Stimulated activated CD8-positive, alpha-beta memory T cell treated with anti-CD3 and anti-CD28 coated beads, Interleukin-12 subunit alpha, Interleukin-12 subunit beta, amount 100 ng/mL, for 1 hour (primary cell): ENCODE data around the gene SLC35F4.
"Not testable (repeated sequence)": the region's sequence is repeated elsewhere in the genome, so short reads cannot be mapped to it uniquely, and the experiment has no call there.

Experiments used
- DNase-seq: peaks from one replicate; pipeline ENCODE4 v3.0.0-alpha.2; 2020; ENCODE audit warnings: low read depth

Gene SLC35F4

DNA sequence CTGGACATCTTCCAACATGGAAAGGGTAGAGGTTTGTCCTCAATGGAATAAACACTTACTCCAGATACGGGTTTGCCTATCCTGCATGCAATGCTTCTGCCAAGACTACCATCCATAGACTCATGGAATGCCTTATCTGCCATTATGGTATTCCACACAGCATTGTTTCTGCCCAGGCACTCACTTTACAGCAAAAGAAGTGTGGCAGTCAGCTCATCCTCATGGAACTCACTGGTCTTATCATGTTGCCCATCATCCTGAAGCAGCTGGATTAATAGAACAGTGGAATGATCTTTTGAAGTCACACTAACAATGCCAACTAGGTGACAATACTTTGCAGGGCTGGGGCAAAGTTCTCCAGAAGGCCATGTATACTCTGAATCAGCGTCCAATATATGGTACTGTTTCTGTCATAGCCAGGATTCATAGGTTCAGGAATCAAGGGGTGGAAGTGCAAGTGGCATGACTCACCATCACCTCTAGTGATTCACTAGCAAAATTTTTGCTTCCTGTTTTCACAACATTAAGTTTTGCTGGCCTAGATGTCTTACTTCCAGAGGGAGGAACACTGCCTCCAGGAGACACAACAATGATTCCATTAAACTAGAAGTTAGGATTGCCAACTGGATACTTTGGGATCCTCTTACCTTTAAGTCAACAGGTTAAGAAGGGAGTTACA lies 140.4 kb downstream of the SLC35F4 start:
- no peak for DNase-seq

DNA sequence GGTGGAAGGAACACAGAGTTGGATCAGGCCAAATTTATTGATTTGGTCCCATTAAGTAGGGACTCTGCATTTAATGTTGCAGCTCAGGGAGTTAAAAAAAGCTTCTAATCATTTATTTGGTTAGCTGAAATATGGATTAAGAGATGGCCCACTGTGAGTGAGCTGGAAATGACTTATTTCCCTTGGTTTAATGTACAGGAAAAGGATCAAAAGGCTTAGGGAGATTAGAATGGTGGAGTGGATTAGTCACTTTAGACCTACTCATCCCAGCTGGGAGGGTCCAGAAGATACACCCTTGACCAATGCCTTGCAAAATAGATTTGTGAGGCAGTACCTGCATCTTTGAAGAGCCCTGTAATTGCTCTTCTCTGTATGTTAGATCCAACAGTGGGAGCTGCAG lies 143.8 kb downstream of the SLC35F4 start:
- DNase-seq = not testable (repeated sequence)

DNA sequence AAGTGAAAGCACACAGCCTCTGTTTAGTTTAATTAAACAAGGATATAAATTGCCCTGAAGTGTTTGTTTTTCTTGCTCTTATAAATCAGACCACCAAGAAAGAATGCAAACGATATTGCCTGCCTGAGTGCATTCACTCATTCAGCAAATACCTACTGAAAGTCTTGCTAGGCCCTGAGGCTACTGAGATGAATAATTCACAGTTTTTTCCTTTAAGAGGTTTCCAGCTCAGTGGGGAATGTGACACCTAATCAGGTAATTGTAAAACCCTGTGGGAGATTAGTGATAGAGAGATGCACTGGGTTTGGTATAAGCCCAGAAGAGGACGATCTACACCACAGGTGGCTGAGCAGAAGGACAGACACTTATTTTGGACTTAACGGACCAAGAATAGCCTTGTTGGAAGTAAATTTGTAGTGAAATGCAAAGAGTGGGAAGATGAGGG lies 151.4 kb downstream of the SLC35F4 start:
- no peak for DNase-seq

DNA sequence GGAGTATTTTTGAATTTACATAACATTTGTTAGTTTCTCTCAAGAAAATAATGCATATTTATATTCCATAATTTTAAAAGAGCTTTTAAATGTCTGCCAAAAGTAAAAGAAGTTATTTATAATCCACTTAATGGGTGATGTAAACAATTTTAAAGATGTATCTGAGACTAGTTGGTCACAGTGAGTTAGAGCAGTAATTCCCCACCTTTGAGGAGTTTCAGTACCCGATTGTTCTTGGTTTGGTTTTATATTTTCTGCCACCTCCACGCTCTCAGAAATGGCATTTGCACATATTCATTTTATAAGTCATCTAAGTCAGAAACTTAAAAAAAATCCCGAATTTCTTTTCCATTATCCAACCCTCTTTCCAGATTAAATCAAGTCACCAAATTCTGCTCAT lies 153.2 kb downstream of the SLC35F4 start:
- DNase-seq = no peak

DNA sequence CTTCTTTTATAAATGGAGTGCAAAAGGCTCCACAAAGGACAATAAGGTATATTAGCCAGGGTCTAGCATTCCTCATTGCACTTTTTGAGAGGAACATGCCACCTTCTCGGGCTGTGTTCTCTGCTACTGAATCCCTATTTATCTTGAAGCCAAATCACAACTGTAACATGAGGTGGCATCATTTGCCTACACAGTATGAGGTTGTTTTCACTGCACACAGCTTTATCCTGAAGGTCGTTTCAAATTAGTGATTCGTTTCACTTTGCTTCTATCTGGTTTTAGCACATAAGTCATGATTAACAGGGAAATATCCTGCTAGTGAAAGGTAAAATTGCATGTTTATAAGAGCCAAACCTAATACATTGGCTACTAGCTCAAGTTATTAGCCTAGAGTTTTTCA lies 153.8 kb downstream of the SLC35F4 start:
- no peak for DNase-seq

DNA sequence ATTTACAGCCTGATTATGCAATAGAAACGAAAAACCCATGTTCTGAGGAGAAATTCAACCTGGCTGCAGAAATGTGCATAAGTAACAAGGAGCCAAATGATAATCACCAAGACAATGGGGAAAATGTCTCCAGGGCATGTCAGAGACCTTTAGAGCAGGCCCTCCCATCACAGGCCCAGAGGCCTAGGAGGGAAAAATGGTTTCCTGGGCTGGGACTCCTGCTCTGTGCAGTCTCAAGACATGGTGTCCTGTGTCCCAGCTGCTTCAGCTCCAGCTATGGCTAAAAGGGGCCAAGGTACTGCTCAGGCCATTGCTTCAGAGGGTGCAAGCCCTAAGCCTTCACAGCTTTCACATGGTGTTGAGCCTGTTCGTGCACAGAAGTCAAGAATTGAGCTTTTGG lies 156.0 kb downstream of the SLC35F4 start:
- no peak for DNase-seq

DNA sequence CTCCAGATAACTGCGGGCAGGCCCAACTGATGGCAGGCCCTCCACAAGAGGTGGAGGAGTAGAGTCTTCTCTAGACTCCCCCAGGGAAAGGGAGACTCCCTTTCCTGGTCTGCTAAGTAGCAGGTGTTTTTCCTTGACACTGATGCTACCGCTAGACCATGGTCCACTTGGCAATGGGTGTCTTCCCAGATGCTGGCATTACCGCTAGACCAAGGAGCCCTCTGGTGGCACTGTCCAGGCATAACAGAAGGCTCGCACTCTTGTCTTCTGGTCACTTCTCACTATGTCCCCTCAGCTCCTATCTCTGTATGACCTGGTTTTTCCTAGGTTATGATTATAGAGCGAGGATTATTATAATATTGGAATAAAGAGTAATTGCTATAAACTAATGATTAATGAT lies 156.8 kb downstream of the SLC35F4 start:
- not testable (repeated sequence) for DNase-seq

DNA sequence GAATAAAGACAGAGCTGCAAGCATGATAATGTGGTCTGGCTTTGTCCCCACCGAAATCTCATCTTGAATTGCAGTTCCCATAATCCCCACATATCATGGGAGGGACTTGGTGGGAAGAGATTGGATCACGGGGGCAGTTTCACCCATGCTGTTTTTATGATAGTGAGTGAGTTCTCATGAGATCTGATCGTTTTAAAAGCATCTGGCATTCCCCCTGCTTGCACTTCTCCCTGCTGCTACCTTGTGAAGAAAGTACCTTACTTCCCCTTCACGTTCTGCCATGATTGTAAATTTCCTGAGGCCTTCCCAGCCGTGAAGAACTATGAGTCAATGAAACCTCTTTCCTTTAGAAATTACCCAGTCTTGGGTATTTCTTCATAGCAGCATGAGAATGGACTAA lies 158.7 kb downstream of the SLC35F4 start:
- no peak for DNase-seq

DNA sequence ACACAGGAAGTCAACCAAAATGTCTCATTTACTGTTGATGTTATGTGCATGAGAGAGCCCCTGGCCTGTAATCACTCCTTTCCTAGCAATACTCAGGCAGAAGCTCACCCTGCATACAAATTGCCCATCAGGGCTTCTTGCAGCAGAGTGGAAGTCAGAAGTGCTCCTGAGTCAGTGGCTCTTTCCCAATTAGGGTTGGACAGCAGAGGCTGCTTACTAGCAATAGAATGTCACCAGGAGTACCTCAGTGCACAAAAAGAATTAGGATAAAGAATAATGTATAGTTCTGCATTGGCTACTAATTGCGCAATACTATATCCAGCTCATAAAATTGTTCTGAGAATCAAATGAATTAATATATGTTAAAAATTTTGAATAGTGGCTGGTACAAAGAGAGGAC lies 161.1 kb downstream of the SLC35F4 start:
- no peak for DNase-seq

DNA sequence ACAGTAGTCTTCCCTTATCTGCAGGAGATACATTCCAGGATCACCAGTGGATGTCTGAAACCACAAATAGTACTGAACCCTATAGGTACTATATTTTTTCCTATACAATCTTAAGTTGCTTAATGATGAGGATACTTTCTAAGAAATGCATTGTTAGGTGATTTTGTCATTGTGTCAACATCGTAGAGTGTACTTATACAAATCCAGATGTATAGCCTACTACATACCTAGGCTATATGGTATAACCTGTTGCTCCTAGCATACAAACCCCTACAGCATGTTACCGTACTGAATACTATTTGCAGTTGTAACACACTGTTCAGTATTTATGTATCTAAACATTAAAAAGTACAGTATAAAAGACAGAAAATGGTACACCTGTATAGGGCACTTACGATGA lies 165.9 kb downstream of the SLC35F4 start:
- no peak for DNase-seq

DNA sequence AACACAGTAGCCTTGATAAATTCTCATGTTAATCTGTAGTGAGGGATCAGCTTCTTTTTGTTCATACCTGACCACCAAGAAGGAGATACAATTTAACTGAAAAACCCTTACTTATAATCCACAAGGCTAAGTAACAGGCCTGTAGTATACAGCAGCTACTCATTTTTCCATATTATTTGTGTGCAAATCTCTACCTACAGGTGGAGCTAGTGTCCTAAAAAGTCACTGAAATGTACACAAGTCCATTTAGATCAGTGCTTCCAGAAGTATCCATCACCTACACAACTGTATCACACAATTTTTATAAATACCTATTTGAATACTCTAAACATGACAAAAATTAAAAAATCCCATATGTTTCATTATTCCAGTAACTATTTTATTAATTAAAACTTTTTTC lies 173.2 kb downstream of the SLC35F4 start:
- DNase-seq = no peak

DNA sequence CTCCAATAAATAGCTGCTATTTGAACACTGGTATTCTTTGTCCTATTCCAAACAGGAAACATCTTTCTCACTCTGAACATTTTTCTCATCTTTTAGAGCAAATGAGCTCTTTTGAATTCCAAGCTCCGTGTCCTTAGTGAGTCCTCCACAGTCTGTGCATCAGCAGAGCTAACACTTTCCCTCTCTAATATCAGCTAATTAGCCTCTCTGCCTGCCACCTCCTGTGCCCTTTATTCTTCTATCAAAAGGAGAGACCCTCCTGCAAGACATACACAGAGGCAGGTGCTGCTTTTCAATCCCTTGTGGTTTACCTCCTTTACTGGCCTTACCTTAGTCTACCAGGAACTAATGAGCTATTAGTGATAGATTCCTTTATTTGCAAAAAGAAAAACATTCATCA lies 178.5 kb downstream of the SLC35F4 start:
- no peak for DNase-seq

DNA sequence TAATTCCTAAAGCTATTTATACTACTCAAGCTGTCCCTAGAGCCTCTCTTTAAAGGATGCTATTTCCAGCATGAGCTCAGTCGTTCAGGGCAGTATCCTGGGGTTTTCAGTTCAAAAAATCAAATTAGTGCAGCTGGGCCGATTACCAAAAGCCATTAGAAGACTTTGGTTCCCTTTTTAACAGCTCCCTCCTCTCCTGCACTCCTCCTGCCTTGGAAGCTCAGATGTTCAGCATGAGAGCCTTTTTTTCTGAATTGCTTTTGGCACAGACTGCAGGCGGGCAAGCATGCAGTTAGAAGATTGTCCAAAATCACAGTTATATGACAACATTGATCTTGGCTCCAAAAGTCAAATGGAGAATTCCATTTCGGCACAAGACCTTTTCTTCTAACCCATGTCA lies 179.6 kb downstream of the SLC35F4 start:
- DNase-seq = no peak

DNA sequence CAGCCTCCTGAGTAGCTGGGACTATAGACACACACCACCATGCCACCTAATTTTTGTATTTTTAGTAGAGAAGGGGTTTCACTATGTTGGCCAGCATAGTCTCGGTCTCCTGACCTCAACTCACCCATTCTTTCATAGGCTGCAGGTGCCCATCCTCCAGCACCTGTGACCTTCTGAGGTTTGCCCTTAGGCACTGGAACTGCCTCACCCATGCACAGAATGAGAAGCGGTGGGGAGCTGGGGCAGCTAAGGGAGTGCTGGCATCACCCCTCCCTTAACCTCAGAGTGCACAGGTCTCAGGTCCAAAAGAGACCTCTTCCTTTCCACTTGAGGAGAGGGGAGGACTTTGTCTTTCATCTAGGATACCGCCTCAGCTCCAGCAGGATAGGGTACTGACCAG lies 194.9 kb downstream of the SLC35F4 start:
- no peak for DNase-seq

DNA sequence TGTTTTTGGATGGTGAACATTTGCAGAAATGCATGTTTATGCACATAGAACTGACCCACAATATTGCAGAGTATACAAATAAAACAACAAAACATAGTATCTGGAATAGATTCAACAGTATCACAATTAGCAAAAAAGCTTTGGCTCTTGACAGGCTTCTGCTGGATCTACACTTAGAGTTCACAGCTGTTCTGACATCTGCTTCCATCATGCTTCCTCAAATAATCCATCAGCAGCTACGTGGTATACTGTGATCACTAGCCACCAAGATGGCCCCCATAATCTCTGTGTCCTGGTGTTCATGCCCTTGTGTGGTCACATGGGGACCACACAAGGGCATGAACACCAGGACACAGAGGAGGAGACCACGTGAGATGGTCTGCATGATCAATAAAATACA lies 205.7 kb downstream of the SLC35F4 start:
- DNase-seq = no peak

DNA sequence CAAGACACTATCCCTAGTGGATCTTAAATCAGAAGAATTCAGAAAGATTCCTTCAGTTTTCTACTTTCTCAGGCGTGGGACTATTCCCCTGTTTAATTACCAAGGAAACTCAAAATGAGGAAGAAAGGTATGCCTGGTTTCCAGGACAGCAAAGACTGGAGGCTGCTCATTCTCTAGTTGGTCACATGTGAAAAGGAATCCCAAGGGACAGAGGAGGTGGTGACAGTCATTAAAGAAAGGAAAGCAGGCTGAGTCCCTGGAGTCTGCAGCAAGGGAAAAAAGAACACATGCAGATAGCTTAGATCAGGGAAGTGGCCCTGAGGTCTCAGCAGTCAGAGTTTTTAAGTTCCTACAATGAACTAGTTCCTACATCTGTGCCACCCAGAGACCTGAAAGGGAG lies 206.8 kb downstream of the SLC35F4 start:
- DNase-seq = no peak

DNA sequence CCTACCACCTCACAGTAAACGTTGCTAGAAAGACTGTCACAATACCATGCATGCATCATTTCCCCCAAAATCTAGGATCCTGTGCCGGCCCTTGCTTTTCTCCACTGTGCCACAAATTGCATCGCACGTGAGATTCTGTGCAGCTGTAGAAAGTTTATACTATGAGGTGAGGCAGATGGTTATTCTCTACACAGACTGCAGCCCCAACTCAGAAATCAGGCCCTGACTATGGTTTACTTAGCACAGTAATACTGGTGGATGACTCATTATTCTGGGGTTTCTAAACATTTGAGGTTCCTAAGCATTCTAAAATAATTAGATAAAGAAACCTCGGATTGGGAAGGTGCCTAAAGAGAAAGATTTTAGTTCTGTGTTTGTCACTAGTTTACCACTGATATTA lies 208.4 kb downstream of the SLC35F4 start:
- DNase-seq = no peak

DNA sequence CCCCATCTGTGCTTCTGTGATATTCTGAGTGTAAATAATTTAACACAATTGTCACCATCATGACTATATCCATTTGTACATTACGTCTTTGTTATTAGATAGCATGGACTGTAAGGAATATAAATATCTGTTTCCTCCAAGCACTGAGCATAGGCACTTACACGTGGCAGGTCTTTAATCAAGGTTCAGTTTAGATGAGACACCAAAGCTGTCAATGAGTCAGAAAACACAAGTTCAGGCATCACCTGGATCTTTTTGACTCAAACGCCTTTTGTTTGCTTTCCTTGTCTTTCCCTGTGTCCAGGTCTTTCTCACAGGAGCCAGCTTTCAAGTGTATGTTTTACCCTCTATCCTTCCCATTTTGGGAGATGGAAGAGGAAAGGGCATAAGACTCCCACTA lies 209.0 kb downstream of the SLC35F4 start:
- DNase-seq = no peak

DNA sequence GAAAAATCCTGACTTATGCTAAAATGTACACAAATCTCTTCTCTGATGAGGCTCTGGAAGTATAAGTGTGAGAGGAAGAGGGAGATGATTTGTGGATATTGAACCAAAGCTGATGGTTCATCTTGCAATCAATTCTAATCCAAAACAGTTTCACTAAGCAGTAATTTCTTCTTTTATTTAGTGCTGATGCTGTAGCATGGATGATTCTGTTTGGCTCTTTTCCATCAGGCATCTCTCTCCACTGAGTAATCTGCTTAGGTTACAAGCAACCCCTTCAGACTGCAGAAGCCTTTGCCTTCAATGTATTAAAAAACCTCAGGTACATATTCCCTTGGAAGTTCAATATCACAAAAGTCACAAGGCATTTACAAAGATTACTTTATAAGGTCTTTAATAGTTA lies 213.1 kb downstream of the SLC35F4 start:
- no peak for DNase-seq

DNA sequence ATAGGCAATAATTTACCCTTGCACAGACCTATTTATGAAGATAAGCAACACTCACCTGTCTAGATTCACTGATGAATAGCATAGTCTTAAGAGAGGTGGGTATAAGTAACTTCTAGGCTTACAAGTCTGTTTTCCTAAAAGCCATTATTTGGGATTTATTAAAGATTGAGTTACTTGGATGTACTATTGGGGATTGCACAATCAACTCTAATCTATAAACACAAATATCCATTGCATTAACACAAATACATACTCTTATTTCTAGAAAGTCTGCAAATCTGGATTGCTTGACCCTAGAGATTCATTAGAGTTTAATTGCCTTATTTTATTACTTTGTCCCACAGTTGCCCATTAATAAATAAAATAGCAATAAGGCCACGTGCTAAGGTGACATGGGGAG lies 224.1 kb downstream of the SLC35F4 start:
- no peak for DNase-seq

DNA sequence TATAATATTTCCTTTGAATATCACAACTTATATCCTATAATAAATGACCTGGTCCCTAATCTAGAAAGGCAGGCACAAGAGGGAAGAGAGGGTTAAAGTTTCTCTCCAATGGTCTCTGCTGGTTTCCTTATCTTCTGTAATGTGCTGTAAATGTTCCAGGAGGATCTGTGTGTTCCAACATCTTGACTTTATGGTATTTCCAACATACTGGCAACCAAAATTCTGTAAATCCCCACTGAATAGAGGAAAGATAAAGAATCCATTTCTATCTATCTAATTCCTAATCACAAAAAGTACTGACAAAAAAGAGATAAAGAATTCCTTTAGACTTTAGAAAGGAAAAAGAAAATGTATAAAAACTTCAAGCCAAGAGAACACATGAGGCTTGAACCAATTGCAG lies 225.9 kb downstream of the SLC35F4 start:
- no peak for DNase-seq

DNA sequence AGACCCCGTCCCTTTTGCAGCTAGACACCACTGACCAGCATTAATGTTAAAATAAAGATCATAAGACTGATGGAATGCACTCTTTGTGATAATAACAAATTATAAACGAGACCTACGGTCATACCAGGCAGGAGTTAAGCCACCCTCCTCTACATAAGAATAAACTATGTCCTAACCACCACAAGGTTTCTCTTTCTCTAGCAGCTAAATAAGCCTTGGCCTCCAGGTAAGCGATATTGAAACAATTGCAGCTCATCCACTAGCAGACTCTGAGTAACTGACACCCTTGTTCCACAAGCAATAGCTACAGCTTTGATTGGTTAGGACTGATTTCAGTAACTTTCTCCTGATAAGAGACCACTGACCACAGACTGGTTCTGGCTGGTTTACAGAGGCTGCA lies 228.0 kb downstream of the SLC35F4 start:
- no peak for DNase-seq

DNA sequence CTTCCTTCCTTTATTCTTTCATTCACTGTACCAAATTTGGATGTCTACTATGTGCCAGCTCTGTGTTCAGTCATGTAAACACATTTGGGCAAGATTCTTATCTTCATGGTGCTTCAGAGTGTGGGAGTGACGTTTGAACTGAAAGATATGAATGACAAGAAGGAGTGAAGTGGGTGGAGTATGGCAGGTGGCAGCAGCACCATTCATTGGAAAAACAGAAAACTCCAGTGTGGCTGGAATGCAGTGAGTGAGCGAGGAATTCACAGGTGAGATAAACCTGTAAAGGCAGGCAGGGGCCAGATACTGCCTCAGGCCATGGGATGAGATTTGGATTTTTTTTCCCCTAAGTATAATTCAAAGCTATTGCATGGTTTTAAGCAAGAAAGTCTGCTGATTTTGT lies 231.6 kb downstream of the SLC35F4 start:
- DNase-seq = no peak

DNA sequence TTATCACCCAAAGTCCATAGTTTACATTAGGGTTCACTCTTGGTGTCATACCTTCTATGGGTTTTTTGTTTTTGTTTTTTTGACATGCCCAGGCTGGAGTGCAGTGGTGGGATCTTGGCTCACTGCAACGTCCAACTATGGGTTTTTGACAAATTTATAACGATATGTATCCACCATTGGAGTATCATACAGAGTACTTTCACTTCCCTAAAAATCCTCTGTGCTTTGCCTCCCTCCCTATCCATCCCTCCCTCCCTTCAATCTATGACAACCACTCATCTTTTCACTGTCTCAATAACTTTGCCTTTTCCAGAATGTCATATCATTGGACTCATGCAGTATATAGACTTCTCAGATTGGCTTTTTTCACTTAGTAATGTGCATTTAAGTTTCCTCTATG lies 233.2 kb downstream of the SLC35F4 start:
- DNase-seq = no peak

DNA sequence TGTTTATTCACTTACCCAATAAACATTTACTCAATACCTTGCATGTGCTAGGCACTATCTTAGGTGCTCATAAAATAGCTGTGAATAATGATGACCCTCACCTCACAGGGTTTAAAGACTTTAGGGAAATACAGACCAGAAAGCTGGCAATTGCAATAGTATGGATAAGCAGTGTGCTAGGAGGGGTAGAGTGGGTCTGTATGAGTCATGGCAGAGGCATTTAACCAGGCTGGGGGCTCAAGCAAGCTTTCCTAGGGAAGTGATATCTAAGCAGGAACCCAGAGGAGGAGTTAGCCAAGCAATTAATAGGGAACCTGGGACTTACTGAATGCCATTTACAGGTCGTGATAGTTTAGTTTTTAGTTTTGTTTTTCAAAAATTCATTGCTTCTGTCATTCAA lies 248.4 kb downstream of the SLC35F4 start:
- DNase-seq = no peak
